ENCODE data around the gene ACSL3.

The ACSL3 gene

GRCh38 chr2:222883420-222883819 is 22.6 kb downstream of the ACSL3 start:
- ATAC-seq = no peak

- ATAC-seq = no peak
Observed at GRCh38 chr2:222884114-222884771, 23.4 kb downstream of the ACSL3 start.

DNA sequence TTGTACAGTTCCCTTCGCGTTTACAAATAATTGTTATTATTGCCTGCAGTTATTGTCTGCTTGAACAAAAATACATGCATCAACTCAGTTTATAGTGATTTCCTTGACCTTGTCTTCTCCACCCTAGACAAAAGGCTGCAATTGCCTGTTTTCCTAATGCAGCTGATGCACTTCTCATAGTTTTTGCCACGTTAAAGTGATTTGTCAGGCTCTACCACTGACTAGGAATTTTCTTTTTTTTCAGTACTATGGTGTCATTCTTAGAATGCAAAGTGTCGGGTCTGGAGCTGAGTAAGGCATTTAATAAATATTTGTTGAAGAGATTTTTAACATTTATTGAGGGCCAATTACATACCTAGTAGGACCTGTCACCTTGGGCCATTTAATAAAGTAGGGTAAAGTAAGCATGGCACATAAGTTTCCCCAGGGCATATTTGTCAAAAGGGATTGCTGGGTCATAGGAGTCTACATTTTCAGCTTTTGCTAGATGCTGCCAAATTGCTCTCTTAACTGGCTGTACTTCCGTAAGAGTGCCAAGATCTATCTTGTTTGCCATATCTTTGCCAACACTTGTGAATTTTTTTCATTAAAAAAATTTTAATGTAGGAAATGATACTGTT is 24.1 kb downstream of the ACSL3 start:
- no peak for ATAC-seq

DNA sequence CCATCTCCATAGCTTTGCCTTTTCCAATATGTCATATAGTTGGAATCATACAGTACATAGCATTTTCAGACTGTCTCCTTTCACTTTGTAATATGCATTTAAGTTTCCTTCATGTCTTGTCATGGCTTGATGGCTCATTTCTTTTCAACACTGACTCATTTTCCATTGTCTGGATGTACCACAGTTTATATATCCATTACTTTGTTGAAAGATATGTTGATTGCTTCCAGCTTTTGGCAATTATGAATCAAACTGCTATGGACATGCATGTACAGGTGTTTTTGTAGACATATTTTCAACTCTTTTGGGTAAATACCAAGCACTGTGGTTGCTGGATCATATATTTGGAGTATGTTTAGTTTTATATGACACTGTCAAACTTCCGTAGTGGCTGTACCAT is 26.3 kb downstream of the ACSL3 start:
- no peak for ATAC-seq

DNA sequence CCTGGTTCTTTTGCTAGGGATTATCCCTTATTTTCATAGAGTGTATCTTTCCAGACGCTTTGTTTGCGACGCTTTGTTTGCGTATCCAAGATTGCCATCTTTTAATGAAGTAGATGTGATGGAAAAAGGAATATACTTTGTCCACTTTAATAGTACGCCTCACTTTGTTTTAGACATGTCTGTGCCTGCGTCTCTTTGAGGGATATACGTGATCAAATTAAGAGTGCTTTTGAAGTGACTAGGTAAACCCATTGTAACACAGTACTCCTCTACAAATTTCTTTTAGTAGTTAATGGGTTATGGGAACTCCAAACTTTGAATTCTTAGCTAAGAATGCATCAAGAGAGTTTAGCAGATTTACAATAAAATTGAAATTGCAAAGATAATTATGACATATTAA is 27.9 kb downstream of the ACSL3 start:
- ATAC-seq = no peak

DNA sequence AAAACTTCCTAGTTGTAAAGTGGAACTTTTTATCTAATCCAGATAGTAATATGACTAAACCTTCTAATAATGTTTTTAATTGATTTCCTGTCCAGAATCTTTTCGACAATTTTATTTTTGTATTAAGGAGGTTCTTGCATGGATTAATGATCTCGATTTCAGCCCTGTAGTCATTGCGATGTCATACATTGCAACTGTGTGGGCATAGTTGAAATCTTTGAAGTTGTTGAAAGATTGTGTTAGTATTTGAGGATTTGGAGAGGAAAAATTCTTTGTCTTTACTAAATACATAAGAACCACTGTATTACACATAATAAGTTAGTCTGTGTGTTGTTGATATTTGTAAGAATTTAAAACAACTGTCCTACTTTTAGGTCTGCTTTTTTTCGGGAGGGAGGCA is 31.1 kb downstream of the ACSL3 start:
- no peak for ATAC-seq

DNA sequence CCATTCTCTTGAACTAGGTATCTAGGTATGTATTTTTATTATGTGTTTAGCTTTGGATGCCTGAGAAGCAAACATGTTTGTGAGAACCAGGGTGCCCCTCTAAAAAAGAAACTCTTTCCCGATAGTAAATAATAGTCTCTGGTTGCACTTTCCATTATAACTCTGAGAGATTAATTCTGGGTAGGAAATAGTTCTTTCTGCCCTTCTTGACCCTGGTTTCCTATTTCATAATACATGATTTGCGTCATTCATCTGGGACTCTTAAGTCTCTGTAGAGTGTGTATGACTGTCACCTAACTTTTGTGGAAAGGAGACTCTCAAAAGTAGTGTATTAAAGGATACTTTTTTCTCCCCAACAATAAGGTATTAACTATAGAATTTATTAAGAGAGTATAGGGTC is 31.5 kb downstream of the ACSL3 start:
- ATAC-seq = no peak

DNA sequence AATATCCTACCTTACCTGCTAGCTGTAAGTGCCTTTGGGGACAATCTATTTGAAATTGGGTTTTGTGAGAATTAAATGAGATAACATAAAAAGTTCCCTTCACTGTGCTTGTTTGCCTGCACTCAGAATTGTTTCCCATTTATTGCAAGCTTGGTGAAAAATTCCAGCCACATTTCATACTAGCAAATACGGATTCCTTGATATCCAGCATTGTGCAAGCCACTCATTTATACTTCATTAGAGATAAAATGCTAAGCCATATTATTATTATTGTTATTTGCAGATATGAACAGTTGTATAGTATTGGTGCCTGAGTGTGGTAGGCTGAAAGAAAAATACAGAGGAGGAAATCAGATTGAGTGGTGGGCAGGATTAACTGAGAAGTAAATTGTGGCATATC is 31.9 kb downstream of the ACSL3 start:
- ATAC-seq = no peak

- ATAC-seq = no peak
Observed at GRCh38 chr2:222893716-222894115, 32.9 kb downstream of the ACSL3 start.

DNA sequence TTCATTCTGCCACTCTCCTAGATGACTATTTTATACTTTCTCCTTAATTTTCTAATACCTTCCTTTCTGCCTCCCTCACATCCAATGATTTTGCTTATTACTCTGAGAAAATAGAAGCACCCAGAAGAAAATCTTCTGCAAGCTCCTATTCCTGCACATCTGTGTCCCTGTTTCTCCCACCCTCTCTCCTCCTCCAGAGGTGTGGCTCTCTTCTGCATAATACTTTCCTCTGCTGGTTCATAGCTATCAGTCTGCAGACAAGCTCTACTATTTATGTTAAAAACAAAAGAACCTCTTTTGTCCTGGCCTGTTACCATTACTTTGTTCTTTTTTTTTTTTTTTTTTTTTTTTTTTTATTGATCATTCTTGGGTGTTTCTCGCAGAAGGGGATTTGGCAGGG is 34.3 kb downstream of the ACSL3 start:
- no peak for ATAC-seq

GRCh38 chr2:222897898-222898297 is 37.1 kb downstream of the ACSL3 start:
- ATAC-seq = no peak

- ATAC-seq = no peak
Observed at GRCh38 chr2:222899413-222900181, 38.8 kb downstream of the ACSL3 start.

GRCh38 chr2:222900354-222900753 is 39.5 kb downstream of the ACSL3 start:
- no peak for ATAC-seq

GRCh38 chr2:222902660-222903059 is 41.8 kb downstream of the ACSL3 start:
- ATAC-seq = no peak

GRCh38 chr2:222903234-222904220 is 42.7 kb downstream of the ACSL3 start:
- ATAC-seq = peak; percentile 44 to 62

GRCh38 chr2:222904557-222905258 is 43.9 kb downstream of the ACSL3 start:
- no peak for ATAC-seq

DNA sequence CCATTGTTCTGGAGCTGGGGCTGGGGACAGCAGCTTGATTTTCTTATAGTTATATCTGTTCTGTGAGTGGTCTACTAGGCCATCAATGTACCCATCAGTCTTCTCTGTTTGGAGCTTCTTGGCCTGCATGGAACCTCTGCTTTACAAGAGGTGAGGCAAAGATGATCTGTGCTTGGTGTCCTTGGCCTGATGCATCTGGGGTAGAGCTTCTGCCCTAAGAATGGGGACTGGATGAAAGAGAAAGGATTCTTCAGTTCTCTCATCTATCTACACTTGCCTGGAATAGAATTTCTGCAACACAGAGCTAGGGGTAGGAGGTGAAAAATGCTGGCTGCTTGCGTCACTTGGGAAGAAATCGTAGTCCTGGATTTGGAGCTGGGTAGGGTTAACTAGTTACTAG is 46.2 kb downstream of the ACSL3 start:
- ATAC-seq = no peak

DNA sequence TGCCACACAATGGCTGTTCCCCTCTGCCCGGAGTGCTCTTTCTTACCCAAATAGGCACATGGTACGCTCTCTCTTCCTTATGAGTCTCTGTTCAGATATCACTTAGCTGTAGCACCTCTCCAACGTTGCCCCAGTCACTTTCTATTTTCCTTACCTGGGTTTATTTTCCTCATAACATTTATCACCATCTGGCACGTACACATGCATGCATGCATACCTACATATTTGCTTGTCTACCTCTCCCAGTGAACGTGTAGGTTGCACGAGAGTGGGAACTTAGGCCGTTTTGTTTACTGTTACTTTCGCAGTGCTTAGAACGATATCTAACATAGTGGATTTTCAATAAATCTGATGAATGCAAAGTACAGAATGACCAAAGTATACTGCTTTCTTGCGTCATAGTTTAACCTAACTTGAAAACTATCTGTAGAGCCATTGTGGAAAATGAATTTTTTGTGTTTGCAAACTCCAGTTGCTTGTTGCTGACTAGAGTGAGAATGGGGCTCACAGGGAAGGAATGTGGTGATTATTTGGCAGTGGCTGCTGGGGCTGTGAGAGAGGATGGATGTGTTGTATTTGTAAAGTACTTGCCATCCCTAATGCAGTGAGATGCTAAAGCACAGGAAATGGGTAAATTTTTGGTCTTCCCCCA is 47.1 kb downstream of the ACSL3 start:
- no peak for ATAC-seq

- ATAC-seq = no peak
Observed at GRCh38 chr2:222909286-222909685, 48.5 kb downstream of the ACSL3 start.

GRCh38 chr2:222912117-222912516 is 51.3 kb downstream of the ACSL3 start:
- peak; percentile 56 to 59 for ATAC-seq

- ATAC-seq = no peak
Observed at GRCh38 chr2:222912776-222913175, 51.9 kb downstream of the ACSL3 start.

Data from activated CD4-positive, CD25-positive, alpha-beta regulatory T cell treated with anti-CD3 and anti-CD28 coated beads, Interleukin-2, amount 50 U/mL, for 24 hours (primary cell).